Measurements from ENCODE around the gene NUS1. TPM values are rescaled to one million over a fixed set of nuclear protein-coding genes. Genes with fewer than 3 reads are reported as not detected.
A peak's percentile ranks its signal among the peaks of the same experiment; 100 is the strongest.
"Not testable (repeated sequence)": the region's sequence is repeated elsewhere in the genome, so short reads cannot be mapped to it uniquely, and the experiment has no call there.

Gene NUS1
- total RNA-seq, 1 experiment from 2014 or later, result 56.9 TPM

DNA sequence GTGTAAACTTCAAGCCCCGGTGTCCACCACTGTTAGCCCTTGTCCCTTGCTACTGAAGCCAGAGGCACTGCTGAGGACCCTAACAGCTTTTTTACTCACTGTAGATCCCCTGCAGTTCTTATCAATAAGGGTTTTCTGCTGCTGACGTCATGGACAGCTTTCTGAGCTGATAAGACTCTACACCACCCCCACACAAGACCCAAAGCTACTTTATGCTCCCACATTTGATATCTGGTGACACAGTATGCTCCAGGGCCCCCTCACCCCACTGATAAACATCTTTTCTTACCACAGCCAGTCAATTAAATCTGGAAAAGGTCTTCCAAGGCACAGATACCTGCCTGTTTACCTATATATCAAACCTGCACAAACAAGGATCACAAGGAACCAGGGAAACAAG lies 65.3 kb downstream of the NUS1 start:
- Histone ChIP-seq H2AFZ (ENCODE audit: low read length) (no peak overlapping the region), H3K79me1 (ENCODE audit: insufficient read depth, low read depth, low read length, poor library complexity, severe bottlenecking) (no peaks in the 10 kb centered on the region), H2BK120ac (ENCODE audit: low read depth, low read length, poor library complexity, severe bottlenecking) (no peak overlapping the region), H3K18ac (ENCODE audit: insufficient read length, low read depth, low read length) (peak overlapping the region; percentile 67), H3K14ac (ENCODE audit: insufficient read depth, low read length) (peak overlapping the region; percentile 6; the same call in 1 of the 2 replicates), H3K4ac (ENCODE audit: low read depth, low read length) (no peak overlapping the region), H2BK15ac (ENCODE audit: low read depth, low read length) (no peak overlapping the region), H3K23ac (ENCODE audit: insufficient read length, low read depth, low read length) (no peak overlapping the region), H3K9ac (ENCODE audit: extremely low read depth, insufficient read length, low read length) (no peak overlapping the region), H4K20me1 (ENCODE audit: control insufficient read depth, insufficient read depth, insufficient read length) (no peaks in the 10 kb centered on the region), H4K8ac (replicated peaks; ENCODE audit: insufficient read length, low read depth, low read length) (no peak overlapping the region), H3K27ac (ENCODE audit: insufficient read length, low read depth, low read length) (no peak overlapping the region), H3K9me3 (ENCODE audit: control insufficient read depth, low read depth, low read length) (no peaks in the 10 kb centered on the region), H3K56ac (ENCODE audit: insufficient read length, low read depth, low read length) (no peak overlapping the region), H2BK20ac (ENCODE audit: low read depth, low read length, poor library complexity, severe bottlenecking) (no peak overlapping the region), H2BK12ac (ENCODE audit: insufficient read length, low read depth, low read length) (no peak overlapping the region), H4K91ac (ENCODE audit: insufficient read length, low read depth, low read length) (no peak overlapping the region), H3K4me2 (ENCODE audit: insufficient read depth, insufficient read length, low read length) (no peak overlapping the region), H3K4me1 (ENCODE audit: insufficient read depth, low read length) (0 out of 2 replicates have a peak, but pooled peaks cover 2% of the 10 kb centered on the region), H2AK5ac (ENCODE audit: insufficient read length, low read length) (no peak overlapping the region), H2BK5ac (ENCODE audit: insufficient read length, low read length) (no peak overlapping the region), H3K27me3 (ENCODE audit: insufficient read depth, low read length) (no peaks in the 10 kb centered on the region), H3K23me2 (ENCODE audit: insufficient read length, low read depth, low read length, poor library complexity, severe bottlenecking) (no peaks in the 10 kb centered on the region), H3K79me2 (ENCODE audit: insufficient read depth, low read length) (no peaks in the 10 kb centered on the region), H4K5ac (ENCODE audit: insufficient read length, low read depth, low read length) (no peak overlapping the region), H3T11ph (ENCODE audit: low read length) (no peak overlapping the region)
- TF ChIP-seq, protein P1, sequence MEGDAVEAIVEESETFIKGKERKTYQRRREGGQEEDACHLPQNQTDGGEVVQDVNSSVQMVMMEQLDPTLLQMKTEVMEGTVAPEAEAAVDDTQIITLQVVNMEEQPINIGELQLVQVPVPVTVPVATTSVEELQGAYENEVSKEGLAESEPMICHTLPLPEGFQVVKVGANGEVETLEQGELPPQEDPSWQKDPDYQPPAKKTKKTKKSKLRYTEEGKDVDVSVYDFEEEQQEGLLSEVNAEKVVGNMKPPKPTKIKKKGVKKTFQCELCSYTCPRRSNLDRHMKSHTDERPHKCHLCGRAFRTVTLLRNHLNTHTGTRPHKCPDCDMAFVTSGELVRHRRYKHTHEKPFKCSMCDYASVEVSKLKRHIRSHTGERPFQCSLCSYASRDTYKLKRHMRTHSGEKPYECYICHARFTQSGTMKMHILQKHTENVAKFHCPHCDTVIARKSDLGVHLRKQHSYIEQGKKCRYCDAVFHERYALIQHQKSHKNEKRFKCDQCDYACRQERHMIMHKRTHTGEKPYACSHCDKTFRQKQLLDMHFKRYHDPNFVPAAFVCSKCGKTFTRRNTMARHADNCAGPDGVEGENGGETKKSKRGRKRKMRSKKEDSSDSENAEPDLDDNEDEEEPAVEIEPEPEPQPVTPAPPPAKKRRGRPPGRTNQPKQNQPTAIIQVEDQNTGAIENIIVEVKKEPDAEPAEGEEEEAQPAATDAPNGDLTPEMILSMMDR (conservative IDR thresholded peaks at IDR 0.05), result no peak
- Mint-ChIP-seq H3K27me3 (ENCODE audit: low read depth) (peaks cover 3% of the 10 kb centered on the region; the same call in 1 of the 2 replicates), H3K27ac (no peak overlapping the region; a peak in 1 of 7 replicates), H3K4me3 (no peak overlapping the region), H3K4me1 (peaks cover 14 to 16% of the 10 kb centered on the region in 2 experiments), H3K9me3 (peaks cover 10% of the 10 kb centered on the region in 2 experiments; a peak in 4 of 5 replicates), H3K36me3 (ENCODE audit: insufficient read depth in 1 of 3, low read depth in 3 of 3) (peaks cover 0 to 4% (median 0%) of the 10 kb centered on the region in 3 experiments; a peak in 3 of 7 replicates)
- no CpG with 5 or more reads among the region's 2 CpGs for WGBS (ENCODE audit: extremely low coverage, insufficient read length, low lambda C conversion rate)
- no peak for DNase-seq

DNA sequence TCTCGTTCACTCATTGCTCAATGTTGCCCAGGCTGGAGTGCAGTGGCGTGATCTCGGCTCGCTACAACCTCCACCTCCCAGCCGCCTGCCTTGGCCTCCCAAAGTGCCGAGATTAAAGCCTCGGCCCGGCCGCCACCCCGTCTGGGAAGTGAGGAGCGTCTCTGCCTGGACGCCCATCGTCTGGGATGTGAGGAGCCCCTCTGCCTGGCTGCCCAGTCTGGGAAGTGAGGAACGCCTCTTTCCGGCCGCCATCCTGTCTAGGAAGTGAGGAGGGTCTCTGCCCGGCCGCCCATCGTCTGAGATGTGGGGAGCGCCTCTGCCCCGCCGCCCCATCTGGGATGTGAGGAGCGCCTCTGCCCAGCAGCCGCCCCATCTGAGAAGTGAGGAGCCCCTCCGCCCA lies 75.4 kb downstream of the NUS1 start:
- H2BK20ac ChIP-seq (ENCODE audit: low read depth, low read length, poor library complexity, severe bottlenecking); DNase-seq; H3K4me1 Mint-ChIP-seq; H2BK12ac ChIP-seq (ENCODE audit: insufficient read length, low read depth, low read length); H4K20me1 ChIP-seq (ENCODE audit: control insufficient read depth, insufficient read depth, insufficient read length); H3K27me3 Mint-ChIP-seq (ENCODE audit: low read depth); H3K23ac ChIP-seq (ENCODE audit: insufficient read length, low read depth, low read length); H3K9ac ChIP-seq (ENCODE audit: extremely low read depth, insufficient read length, low read length); H3K18ac ChIP-seq (ENCODE audit: insufficient read length, low read depth, low read length); H2BK5ac ChIP-seq (ENCODE audit: insufficient read length, low read length); H3K27ac ChIP-seq (ENCODE audit: insufficient read length, low read depth, low read length); H2BK120ac ChIP-seq (ENCODE audit: low read depth, low read length, poor library complexity, severe bottlenecking); H3K4me1 ChIP-seq (ENCODE audit: insufficient read depth, low read length); H2BK15ac ChIP-seq (ENCODE audit: low read depth, low read length); H2AK5ac ChIP-seq (ENCODE audit: insufficient read length, low read length); H3K27ac Mint-ChIP-seq; H3K4me3 Mint-ChIP-seq; H3K79me2 ChIP-seq (ENCODE audit: insufficient read depth, low read length); H3K4ac ChIP-seq (ENCODE audit: low read depth, low read length); H3K27me3 ChIP-seq (ENCODE audit: insufficient read depth, low read length); H3K56ac ChIP-seq (ENCODE audit: insufficient read length, low read depth, low read length); H3K9me3 ChIP-seq (ENCODE audit: control insufficient read depth, low read depth, low read length); H4K5ac ChIP-seq (ENCODE audit: insufficient read length, low read depth, low read length); H3T11ph ChIP-seq (ENCODE audit: low read length); H3K4me2 ChIP-seq (ENCODE audit: insufficient read depth, insufficient read length, low read length); H3K79me1 ChIP-seq (ENCODE audit: insufficient read depth, low read depth, low read length, poor library complexity, severe bottlenecking); H4K91ac ChIP-seq (ENCODE audit: insufficient read length, low read depth, low read length); H4K8ac ChIP-seq (replicated peaks; ENCODE audit: insufficient read length, low read depth, low read length); H3K14ac ChIP-seq (ENCODE audit: insufficient read depth, low read length); H3K23me2 ChIP-seq (ENCODE audit: insufficient read length, low read depth, low read length, poor library complexity, severe bottlenecking); H2AFZ ChIP-seq (ENCODE audit: low read length): not testable (repeated sequence)
- no CpG with 5 or more reads among the region's 25 CpGs for WGBS (ENCODE audit: extremely low coverage, insufficient read length, low lambda C conversion rate)
- H3K36me3 Mint-ChIP-seq (ENCODE audit: insufficient read depth in 1 of 3, low read depth in 3 of 3), result peaks cover 7 to 13% (median 9%) of the 10 kb centered on the region in 3 experiments; a peak in 6 of 7 replicates
- peaks cover 24 to 28% of the 10 kb centered on the region in 2 experiments for H3K9me3 Mint-ChIP-seq

Data from H9 (cell line).